Spleen (tissue), 11 donors: ENCODE results near the gene PAQR6. TPM values are rescaled to one million over a fixed set of nuclear protein-coding genes. Genes with fewer than 3 reads are reported as not detected.

Experiments
- DNase-seq: peaks from one replicate; pipeline ENCODE4 v3.0.0-alpha.2; 2020
- H3K27ac ChIP-seq, 8 donors: fragments of 200-600 bp; sonication (generic) in 7 of 8; 1 replicate in 4 of 8; 2 replicates in 4 of 8; pipeline versions ENCODE4 v1.5.0 to v1.8.0; 2016 to 2021; ENCODE audit warnings: inconsistent platforms in 4 of 8, mild to moderate bottlenecking in 4 of 8, moderate library complexity in 1 of 8
- H3K27me3 ChIP-seq, 7 donors: fragments of 200-600 bp; sonication (generic) in 6 of 7; replicated peaks in 1 of 7; 1 replicate in 4 of 7; 2 replicates in 3 of 7; pipeline versions ENCODE4 v1.5.0 to v1.8.0; 2016 to 2021; ENCODE audit warnings: inconsistent platforms in 3 of 7, mild to moderate bottlenecking in 1 of 7
- H3K36me3 ChIP-seq, 6 donors: fragments of 200-600 bp; sonication (generic) in 5 of 6; 1 replicate in 4 of 6; 2 replicates in 2 of 6; pipeline versions ENCODE4 v1.5.0 to v1.8.0; 2016 to 2021; ENCODE audit warnings: inconsistent platforms in 2 of 6
- H3K4me1 ChIP-seq, 6 donors: fragments of 200-600 bp; sonication (generic) in 5 of 6; 1 replicate in 3 of 6; 2 replicates in 3 of 6; pipeline versions ENCODE4 v1.5.0 to v1.8.0; 2016 to 2021; ENCODE audit warnings: inconsistent platforms in 3 of 6
- H3K4me3 ChIP-seq, 8 donors: fragments of 200-600 bp; sonication (generic) in 7 of 8; 1 replicate in 4 of 8; 2 replicates in 4 of 8; pipeline versions ENCODE4 v1.5.0 to v1.8.0; 2016 to 2021; ENCODE audit warnings: inconsistent platforms in 4 of 8, mild to moderate bottlenecking in 4 of 8, moderate library complexity in 2 of 8
- H3K9me3 ChIP-seq, 8 donors: fragments of 200-600 bp; sonication (generic) in 7 of 8; 1 replicate in 4 of 8; 2 replicates in 4 of 8; pipeline versions ENCODE4 v1.5.0 to v1.8.0; 2016 to 2021; ENCODE audit warnings: inconsistent platforms in 4 of 8
- POLR2A ChIP-seq, 3 donors: fragments of 450-650 bp; IDR thresholded peaks; one replicate each; pipeline ENCODE4 v1.5.1; 2017; ENCODE audit warnings: antibody characterized with exemption in 3 of 3, mild to moderate bottlenecking in 1 of 3
- POLR2AphosphoS5 ChIP-seq, 3 donors: sonication (generic); formaldehyde crosslinking; IDR thresholded peaks; one replicate each; pipeline ENCODE4 v1.5.1; 2017; ENCODE audit warnings: antibody characterized with exemption in 3 of 3
- WGBS, 5 donors: extraction: QIAGEN DNeasy Blood & Tissue Kit in 3 of 5; methylation state at CpG; one replicate each; pipeline versions ENCODE4 v1.1.5 to v1.1.7; 2013 to 2018; 5-methylcytosine and 5-hydroxymethylcytosine counted together
- intact Hi-C: fragments of 100-400 bp; cut with DNase I; formaldehyde crosslinking; loops from one replicate; pipeline ENCODE4 v1.15.0; 2023; ENCODE audit warnings: low total_unique reads
- polyA plus RNA-seq, 3 donors: library from polyadenylated mRNA; stranded (reverse); fragments of 200-250 nt; gene quantifications; one replicate each; pipeline ENCODE4 v1.2.1, GENCODE V29; 2013
- total RNA-seq, 7 donors: library from RNA; depleted of rRNA in 3 of 7; stranded (reverse); fragments of >200 nt in 3 of 7; fragmentation: NEBNext Ultra II Directional in 4 of 7; extraction: Animal tissue kit (Norgen Biotek cat#: 25700) in 4 of 7; gene quantifications; one replicate each; pipeline versions ENCODE4 v1.1.0 to v1.2.1, GENCODE V29; 2016 to 2021
- TF ChIP-seq, protein P1 (sequence below), 11 experiments: fragments of 200-600 bp in 7 of 11; fragments of 450-650 bp in 4 of 11; sonication (generic) in 4 of 11; IDR thresholded peaks in 8 of 11; conservative IDR thresholded peaks in 3 of 11; 1 replicate in 7 of 11; 2 replicates in 4 of 11; pipeline versions ENCODE4 v1.4.0 to v1.8.0; 2016 to 2021; ENCODE audit warnings: antibody characterized with exemption in 11 of 11, inconsistent platforms in 4 of 11, mild to moderate bottlenecking in 1 of 11
- donor health status: healthy with polysubstance abuse.
- donor health status: DM: no; HTN: no; CAD: no; lungs with moderate emphysema.
- donor health status: DM: no; HTN: no; CAD: no.
- donor health status: Bipolar disorder and iron deficiency.
- donor health status: healthy.
- donor health status: DM: no; HTN: no; CAD: no.
- donor health status: DM: yes; HTN: yes; CAD: no.

PAQR6 gene
- total and polyA plus RNA-seq, 10 donors = 0.80 to 4.0 (median 2.0) TPM

DNA sequence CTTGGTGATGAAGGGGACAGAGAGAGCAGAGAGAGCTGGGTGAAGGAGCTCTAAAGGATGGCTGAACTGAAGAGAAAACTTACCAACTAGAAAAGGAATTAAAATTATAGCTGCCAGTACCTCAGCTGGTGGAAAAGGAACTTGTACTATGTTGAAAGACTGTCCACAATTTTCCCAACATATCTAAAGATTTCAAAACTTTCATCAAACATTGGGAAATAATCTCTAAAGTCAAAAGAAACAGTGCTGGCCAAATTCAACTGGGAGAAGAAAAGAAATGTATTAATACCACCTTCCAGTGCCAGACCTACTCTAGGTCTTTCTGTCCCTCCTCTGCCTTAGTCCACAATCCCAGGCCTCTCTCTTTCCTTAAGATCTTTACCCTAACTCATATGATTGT, 28.7 kb upstream of the PAQR6 start:
- DNase-seq = no peak
- peaks cover 2 to 88% (median 75%) of the 10 kb centered on the region in 6 donors for H3K36me3 ChIP-seq
- H3K4me1 ChIP-seq = peaks cover 6 to 46% (median 19%) of the 10 kb centered on the region in 6 donors
- TF ChIP-seq, protein P1, sequence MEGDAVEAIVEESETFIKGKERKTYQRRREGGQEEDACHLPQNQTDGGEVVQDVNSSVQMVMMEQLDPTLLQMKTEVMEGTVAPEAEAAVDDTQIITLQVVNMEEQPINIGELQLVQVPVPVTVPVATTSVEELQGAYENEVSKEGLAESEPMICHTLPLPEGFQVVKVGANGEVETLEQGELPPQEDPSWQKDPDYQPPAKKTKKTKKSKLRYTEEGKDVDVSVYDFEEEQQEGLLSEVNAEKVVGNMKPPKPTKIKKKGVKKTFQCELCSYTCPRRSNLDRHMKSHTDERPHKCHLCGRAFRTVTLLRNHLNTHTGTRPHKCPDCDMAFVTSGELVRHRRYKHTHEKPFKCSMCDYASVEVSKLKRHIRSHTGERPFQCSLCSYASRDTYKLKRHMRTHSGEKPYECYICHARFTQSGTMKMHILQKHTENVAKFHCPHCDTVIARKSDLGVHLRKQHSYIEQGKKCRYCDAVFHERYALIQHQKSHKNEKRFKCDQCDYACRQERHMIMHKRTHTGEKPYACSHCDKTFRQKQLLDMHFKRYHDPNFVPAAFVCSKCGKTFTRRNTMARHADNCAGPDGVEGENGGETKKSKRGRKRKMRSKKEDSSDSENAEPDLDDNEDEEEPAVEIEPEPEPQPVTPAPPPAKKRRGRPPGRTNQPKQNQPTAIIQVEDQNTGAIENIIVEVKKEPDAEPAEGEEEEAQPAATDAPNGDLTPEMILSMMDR (IDR thresholded peaks at IDR 0.05 in 8 of 11, conservative IDR thresholded peaks at IDR 0.05 in 3 of 11) = no peak
- TF ChIP-seq POLR2A (IDR thresholded peaks at IDR 0.05) (no peak), POLR2AphosphoS5 (IDR thresholded peaks at IDR 0.05) (no peak)
- peak overlapping the region in 6 of 8 donors; percentile 15 to 87 (median 70) for H3K27ac ChIP-seq
- H3K9me3 ChIP-seq = no peaks in the 10 kb centered on the region
- H3K4me3 ChIP-seq = peak overlapping the region in 1 of 8 donors; percentile 15
- intact Hi-C loops = no loop called here
- H3K27me3 ChIP-seq = no peaks in the 10 kb centered on the region

DNA sequence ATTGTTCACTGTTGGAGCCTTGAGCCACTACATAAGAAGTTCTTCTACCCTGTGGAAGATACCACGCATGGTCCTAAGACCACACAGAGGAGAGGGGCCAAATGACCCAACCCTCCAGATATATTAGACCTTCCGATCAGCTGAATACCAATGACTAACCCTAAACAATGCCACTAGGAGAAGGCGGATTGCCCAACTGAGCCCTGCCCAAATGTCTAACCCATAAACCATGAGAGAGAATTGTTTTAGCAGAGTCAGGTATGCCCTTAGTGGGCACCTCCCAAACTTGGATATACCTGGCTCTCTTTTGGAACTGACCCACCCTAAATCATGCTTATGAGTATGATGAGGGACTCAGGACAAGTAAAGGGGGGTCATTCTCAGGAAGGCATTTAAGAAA, 22.5 kb upstream of the PAQR6 start:
- Histone ChIP-seq H3K9me3 (no peaks in the 10 kb centered on the region), H3K27me3 (no peaks in the 10 kb centered on the region), H3K4me1 (no peaks in the 10 kb centered on the region), H3K27ac (no peak overlapping the region), H3K36me3 (peaks cover 2 to 100% (median 99%) of the 10 kb centered on the region in 6 donors), H3K4me3 (no peak overlapping the region)
- intact Hi-C loops = no loop called here
- no peak for TF ChIP-seq POLR2A (IDR thresholded peaks at IDR 0.05)
- no peak for TF ChIP-seq POLR2AphosphoS5 (IDR thresholded peaks at IDR 0.05)
- TF ChIP-seq, protein P1 (IDR thresholded peaks at IDR 0.05 in 8 of 11, conservative IDR thresholded peaks at IDR 0.05 in 3 of 11) = no peak
- 94 to 100% (median 97%) methylated on average over 3 of the region's 3 CpGs for WGBS, 5 donors
- no peak for DNase-seq

DNA sequence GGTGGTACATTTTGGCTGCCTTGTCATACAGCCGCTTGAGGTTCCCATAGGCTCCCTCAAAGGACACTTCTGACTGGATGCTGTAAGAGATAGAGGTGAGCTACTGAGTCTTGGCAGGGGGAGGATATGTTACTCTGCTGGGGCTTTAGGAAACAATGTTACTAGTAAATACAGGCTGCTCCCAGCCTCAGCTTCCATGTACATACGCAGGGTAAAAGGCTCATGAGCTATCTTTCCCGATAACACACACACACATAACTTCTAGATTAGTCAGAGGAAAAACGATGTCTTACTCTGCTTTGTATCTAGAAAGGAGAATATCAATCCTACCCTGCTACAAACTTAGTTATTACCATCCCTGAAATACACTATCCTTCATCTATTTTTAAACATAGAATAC, 20.5 kb upstream of the PAQR6 start:
- WGBS, 5 donors = 92 to 98% (median 96%) methylated on average over 4 of the region's 4 CpGs
- Histone ChIP-seq H3K27ac (no peak overlapping the region), H3K4me3 (no peak overlapping the region), H3K36me3 (peaks cover 2 to 100% (median 96%) of the 10 kb centered on the region in 6 donors), H3K27me3 (no peaks in the 10 kb centered on the region), H3K4me1 (no peaks in the 10 kb centered on the region), H3K9me3 (no peaks in the 10 kb centered on the region)
- intact Hi-C loops = no loop called here
- TF ChIP-seq POLR2A (IDR thresholded peaks at IDR 0.05) = no peak
- TF ChIP-seq, protein P1 (IDR thresholded peaks at IDR 0.05 in 8 of 11, conservative IDR thresholded peaks at IDR 0.05 in 3 of 11) = no peak
- TF ChIP-seq POLR2AphosphoS5 (IDR thresholded peaks at IDR 0.05) = no peak
- no peak for DNase-seq

DNA sequence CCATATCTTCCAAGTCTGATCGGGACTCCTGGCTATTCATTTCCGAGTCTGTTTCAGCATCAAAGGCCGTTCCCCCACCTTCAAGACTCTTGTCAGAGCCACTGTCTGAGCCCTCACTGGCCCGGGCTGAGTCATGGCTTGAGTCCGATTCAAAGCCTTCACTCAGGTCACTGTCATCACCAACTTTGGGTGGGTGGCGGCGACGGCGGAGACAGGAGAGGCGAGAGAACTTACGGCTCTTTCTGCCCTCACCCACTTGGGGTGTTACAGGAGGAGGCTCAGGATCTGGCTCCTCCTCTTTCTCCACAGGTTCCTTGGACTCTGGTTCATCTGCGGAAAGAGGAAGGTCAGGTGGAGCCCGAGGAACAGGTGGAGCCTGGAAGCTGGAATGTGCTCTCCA, 18.2 kb upstream of the PAQR6 start:
- no peak overlapping the region for H3K4me3 ChIP-seq
- H3K36me3 ChIP-seq = peaks cover 2 to 100% (median 97%) of the 10 kb centered on the region in 6 donors
- no peaks in the 10 kb centered on the region for H3K27me3 ChIP-seq
- no peak for DNase-seq
- intact Hi-C loops = no loop called here
- no peak overlapping the region for H3K27ac ChIP-seq
- peaks cover 0 to 4% (median 0%) of the 10 kb centered on the region in 6 donors for H3K4me1 ChIP-seq
- TF ChIP-seq, protein P1 (IDR thresholded peaks at IDR 0.05 in 8 of 11, conservative IDR thresholded peaks at IDR 0.05 in 3 of 11) = no peak
- no peak for TF ChIP-seq POLR2A (IDR thresholded peaks at IDR 0.05)
- 89 to 98% (median 94%) methylated on average over 13 of the region's 13 CpGs for WGBS, 5 donors
- no peaks in the 10 kb centered on the region for H3K9me3 ChIP-seq
